Measurements from ENCODE around the gene RUSC2. TPM values are rescaled to one million over a fixed set of nuclear protein-coding genes. Genes with fewer than 3 reads are reported as not detected.

The RUSC2 gene
- total and polyA plus RNA-seq, 2 of the 13 experiments (the other 11 are each of a cell fraction or from before 2014, with no cell fraction given): 2.8 to 3.3 TPM

DNA sequence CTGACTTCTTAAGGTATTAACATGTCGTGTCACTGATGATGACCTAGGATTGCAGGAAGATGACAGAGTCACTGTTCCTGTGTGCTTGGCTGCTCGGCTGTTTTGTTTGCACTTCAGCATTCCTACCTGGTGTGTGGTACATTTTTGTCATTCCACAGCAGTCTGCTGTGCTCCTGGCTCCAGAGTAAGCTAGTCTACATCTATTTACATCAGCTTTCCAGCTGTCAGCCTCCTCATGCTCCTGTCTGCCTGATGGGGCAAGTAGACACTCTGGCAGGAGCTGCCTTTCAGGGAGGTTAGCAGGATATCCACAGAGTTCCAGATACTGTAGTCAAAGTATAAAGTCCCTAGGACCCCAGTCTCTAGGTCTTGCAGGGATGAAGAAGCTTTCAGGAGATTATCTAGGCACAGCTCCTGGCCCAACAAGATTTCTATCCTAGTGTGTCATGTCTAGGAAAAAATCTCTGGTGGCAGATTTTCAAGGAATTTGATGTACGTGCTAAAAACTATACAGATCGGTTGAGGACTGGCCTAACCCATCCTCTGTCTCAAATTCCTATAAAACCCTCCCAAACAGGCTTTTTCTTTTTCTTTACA lies 28.4 kb downstream of the RUSC2 start (continued):
- TF ChIP-seq ETS1 (CRISPR knock-in tag; IDR thresholded peaks at IDR 0.05) (no peak), NCOA2 (CRISPR knock-in tag; IDR thresholded peaks at IDR 0.05) (peak; percentile 68), ZFP62 (CRISPR knock-in tag; IDR thresholded peaks at IDR 0.05) (no peak), NFRKB (IDR thresholded peaks at IDR 0.05) (no peak), GATAD2A (CRISPR knock-in tag; IDR thresholded peaks at IDR 0.05) (peak; percentile 89), ZBTB21 (CRISPR knock-in tag; IDR thresholded peaks at IDR 0.05) (peak; percentile 89), HNF4A (CRISPR knock-in tag; IDR thresholded peaks at IDR 0.05) (peak; percentile 53; the same call in 1 of the 2 replicates), ZNF7 (CRISPR knock-in tag; IDR thresholded peaks at IDR 0.05) (no peak), FOXP1 (IDR thresholded peaks at IDR 0.05) (no peak), FOXP1 (CRISPR knock-in tag; IDR thresholded peaks at IDR 0.05) (peak; percentile 69; the same call in 1 of the 2 replicates), CREM (IDR thresholded peaks at IDR 0.05) (peak; percentile 62), CREM (CRISPR knock-in tag; IDR thresholded peaks at IDR 0.05) (no peak), DMAP1 (CRISPR knock-in tag; IDR thresholded peaks at IDR 0.05) (peak; percentile 66; the same call in 1 of the 2 replicates), ERF (CRISPR knock-in tag; IDR thresholded peaks at IDR 0.05) (peak; percentile 55; the same call in 1 of the 2 replicates), ETV5 (CRISPR knock-in tag; IDR thresholded peaks at IDR 0.05; ENCODE audit: borderline replicate concordance) (peak; percentile 69; the same call in 1 of the 2 replicates), ZBTB26 (CRISPR knock-in tag; IDR thresholded peaks at IDR 0.05; ENCODE audit: borderline replicate concordance) (peak; percentile 81; the same call in 1 of the 2 replicates), JUND (CRISPR knock-in tag; IDR thresholded peaks at IDR 0.05) (peak; percentile 92), ZBTB3 (CRISPR knock-in tag; IDR thresholded peaks at IDR 0.05; ENCODE audit: borderline replicate concordance, low read depth) (no peak), ONECUT2 (CRISPR knock-in tag; IDR thresholded peaks at IDR 0.05) (no peak)
- TF ChIP-seq, protein P1, sequence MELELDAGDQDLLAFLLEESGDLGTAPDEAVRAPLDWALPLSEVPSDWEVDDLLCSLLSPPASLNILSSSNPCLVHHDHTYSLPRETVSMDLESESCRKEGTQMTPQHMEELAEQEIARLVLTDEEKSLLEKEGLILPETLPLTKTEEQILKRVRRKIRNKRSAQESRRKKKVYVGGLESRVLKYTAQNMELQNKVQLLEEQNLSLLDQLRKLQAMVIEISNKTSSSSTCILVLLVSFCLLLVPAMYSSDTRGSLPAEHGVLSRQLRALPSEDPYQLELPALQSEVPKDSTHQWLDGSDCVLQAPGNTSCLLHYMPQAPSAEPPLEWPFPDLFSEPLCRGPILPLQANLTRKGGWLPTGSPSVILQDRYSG (CRISPR knock-in tag; IDR thresholded peaks at IDR 0.05): no peak
- TF ChIP-seq, protein P2, sequence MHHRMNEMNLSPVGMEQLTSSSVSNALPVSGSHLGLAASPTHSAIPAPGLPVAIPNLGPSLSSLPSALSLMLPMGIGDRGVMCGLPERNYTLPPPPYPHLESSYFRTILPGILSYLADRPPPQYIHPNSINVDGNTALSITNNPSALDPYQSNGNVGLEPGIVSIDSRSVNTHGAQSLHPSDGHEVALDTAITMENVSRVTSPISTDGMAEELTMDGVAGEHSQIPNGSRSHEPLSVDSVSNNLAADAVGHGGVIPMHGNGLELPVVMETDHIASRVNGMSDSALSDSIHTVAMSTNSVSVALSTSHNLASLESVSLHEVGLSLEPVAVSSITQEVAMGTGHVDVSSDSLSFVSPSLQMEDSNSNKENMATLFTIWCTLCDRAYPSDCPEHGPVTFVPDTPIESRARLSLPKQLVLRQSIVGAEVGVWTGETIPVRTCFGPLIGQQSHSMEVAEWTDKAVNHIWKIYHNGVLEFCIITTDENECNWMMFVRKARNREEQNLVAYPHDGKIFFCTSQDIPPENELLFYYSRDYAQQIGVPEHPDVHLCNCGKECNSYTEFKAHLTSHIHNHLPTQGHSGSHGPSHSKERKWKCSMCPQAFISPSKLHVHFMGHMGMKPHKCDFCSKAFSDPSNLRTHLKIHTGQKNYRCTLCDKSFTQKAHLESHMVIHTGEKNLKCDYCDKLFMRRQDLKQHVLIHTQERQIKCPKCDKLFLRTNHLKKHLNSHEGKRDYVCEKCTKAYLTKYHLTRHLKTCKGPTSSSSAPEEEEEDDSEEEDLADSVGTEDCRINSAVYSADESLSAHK (CRISPR knock-in tag; IDR thresholded peaks at IDR 0.05; ENCODE audit: borderline replicate concordance): no peak
